GM11168 (cell line): ENCODE measurements around the gene ENTPD6.
"Not testable (repeated sequence)": the region's sequence is repeated elsewhere in the genome, so short reads cannot be mapped to it uniquely, and the experiment has no call there.

Experiments used
- in situ Hi-C: fragments of 300-500 bp; cut with MboI; formaldehyde crosslinking; loops from one replicate; pipeline ENCODE4 v1.12.0; 2022; ENCODE audit warnings: low sequenced_read_pairs; ENCODE audit not compliant: unreplicated experiment

Gene ENTPD6

DNA sequence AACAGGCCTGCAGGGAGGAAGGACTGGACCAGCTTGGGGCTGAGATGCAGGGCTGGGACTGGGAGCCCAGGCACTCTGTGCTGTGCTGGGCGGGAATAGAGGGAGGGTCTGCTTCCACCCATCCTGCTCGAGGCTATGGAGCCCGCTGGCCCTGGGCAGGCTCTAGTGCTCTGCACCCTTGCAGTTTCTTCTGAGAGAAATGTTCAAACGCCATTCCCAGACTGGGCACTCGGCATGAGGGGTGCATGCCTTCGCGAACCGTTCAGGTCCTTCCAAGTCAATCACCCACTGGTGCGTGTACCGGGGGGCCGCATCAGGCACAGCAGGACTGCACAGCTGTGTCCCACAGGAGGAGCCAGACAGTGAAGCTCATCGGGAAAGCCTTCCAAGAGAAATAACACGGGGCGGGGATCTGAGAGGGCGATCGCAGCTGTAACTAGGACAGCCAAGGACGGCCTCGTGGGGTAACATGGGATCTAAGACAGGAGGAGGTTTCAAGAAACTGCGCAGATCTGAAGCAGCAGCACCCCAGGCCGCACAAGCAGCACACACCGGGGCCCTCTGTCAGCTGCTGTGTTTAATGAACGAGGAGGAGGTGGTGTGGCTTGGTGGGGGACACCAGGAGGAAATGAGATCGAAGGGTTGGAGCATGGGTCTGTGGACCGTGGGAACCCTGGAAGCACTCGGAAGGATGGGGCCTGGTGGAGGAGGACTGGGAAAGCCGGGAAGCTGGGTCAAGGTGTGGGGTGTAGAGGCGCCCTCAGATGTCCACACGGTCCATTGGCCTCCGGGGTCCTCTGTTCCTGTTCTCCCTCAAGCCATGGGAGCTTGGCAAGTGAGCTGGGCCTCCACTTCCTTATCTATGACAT lies 26.3 kb downstream of the ENTPD6 start:
- in situ Hi-C loops: no loop called here

DNA sequence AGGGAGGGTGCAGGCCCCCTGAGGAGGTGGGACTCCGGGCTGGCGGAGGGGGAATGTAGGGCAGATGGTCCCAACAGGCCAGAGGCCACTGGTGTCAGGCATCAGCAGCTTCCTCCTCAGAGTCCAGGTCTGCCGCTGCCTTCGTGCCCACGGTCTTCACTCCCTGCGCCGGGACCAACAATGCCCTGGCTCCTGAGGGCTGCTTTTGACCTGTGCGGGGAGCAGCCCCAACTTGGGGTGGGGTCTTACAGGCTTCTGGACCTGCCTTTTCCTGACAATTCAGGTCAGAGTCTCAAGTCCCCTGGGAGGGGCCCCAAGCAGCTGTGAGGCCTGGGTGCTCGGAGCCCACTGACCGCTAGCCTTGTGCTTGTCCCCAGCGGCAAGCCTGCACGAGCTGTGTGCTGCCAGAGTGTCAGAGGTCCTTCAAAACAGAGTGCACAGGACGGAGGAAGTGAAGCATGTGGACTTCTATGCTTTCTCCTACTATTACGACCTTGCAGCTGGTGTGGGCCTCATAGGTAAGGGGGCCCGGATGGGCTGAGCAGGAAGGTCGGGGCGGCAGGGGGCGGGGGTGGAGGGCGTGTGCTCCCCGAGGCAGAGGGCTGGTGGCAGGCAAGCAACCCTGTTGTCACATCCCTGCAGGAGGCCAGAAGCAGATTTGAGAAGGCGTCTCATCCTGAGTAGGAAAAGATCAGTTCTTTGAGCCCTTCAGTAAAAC lies 27.1 kb downstream of the ENTPD6 start:
- in situ Hi-C loops: no loop called here

DNA sequence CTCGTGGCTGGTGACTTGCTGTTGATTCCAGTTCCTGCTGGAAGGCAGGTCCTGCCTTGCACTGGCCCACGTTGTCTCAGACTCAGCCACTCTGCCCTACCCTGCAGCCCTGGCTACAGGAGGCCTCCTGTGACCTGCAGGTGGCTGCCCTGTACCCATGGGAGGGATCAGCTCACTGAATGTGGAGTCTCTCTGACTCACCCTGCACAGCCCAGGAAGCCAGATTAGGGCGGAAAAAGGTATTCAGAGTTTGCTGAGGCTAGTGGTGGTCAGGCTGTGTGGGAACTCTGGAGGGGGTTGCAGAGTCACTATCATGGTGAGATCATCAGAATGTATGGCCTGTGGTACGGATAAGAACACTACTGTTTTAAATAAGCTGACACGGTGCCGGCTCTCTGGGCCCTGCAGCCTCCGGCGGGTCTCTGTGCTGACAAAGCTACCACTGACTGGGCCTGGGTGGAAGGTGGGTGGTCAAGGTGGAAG lies 27.7 kb downstream of the ENTPD6 start:
- in situ Hi-C loops: no loop called here

DNA sequence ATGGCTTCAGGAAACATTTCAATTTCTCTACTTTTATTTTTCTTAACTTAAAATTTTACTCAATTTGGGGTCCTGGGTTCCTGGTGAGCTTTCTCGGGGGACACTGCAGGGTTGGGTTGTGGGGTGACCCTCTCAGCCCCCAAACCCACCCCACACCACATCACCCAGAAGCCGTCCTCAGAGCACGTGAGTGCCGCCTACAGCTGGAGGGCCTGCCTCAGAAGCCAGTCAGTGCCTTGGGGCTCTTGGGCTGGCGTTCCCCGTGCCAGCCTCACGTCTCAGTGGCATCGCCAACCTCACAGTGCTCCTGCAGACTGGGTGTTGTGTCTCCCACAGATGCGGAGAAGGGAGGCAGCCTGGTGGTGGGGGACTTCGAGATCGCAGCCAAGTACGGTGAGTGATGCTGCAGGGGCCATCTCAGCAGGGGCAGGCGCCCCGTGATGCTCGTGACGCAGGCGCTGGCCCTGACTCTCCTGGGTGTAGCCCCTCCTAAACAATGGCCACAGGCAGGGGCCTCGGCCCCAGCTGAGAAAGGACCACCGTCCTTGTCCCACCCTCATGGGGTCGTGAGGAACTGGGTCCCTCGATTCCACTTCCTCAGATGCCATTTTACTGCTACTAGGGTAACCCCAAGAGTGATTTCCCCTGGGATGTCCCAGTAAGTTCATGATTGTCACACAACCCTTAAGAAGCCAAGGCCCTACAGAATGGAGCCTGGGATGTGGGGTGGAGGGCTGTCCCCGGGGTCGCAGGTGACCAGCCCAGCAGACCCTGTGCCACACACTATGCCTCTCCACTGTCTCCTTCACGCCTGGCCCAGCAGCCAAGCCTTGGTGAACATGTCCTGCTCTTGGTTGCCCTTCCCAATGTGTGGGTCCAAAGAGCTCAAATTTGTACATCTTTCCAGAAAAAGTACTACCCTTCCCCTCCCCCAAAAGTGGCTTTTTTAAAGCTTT lies 28.5 kb downstream of the ENTPD6 start:
- in situ Hi-C loops: no loop called here

DNA sequence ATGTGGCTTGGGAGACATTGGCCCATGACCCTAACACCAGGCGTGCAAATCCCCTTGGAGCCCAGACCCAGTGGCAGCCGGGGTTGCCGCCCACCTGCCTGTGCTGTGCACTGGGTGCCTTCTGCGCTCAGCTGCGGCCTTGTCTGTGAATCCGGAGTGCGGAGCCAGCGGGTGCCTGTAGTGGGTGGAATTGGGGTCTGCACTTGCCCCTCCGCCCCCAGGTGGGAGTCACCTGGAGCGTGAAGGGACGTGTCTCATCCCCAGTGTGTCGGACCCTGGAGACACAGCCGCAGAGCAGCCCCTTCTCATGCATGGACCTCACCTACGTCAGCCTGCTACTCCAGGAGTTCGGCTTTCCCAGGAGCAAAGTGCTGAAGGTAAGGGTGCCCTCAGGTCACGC lies 29.4 kb downstream of the ENTPD6 start:
- in situ Hi-C loops: no loop called here

DNA sequence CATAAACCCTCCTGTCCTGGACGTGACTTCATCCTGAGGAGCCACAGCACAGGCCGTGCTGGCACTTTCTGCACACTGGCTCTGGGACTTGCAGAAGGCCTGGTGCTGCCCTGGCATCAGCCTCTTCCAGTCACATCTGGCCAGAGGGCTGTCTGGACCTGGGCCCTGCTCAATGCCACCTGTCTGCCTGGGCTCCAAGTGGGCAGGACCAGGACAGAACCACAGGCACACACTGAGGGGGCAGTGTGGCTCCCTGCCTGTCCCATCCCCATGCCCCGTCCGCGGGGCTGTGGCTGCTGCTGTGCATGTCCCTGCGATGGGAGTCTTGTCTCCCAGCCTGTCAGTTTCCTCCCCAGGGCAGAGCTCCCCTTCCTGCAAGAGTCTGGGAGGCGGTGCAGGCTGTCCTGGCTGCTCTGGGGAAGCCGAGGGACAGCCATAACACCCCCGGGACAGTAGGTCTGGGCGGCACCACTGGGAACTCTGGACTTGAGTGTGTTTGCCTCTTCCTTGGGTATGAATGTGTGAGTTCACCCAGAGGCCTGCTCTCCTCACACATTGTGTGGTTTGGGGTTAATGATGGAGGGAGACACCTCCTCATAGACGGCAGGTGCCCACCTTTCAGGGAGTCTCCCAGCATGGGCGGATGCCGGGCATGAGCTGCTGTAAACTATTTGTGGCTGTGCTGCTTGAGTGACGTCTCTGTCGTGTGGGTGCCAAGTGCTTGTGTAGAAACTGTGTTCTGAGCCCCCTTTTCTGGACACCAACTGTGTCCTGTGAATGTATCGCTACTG lies 30.3 kb downstream of the ENTPD6 start:
- in situ Hi-C loops: no loop called here

DNA sequence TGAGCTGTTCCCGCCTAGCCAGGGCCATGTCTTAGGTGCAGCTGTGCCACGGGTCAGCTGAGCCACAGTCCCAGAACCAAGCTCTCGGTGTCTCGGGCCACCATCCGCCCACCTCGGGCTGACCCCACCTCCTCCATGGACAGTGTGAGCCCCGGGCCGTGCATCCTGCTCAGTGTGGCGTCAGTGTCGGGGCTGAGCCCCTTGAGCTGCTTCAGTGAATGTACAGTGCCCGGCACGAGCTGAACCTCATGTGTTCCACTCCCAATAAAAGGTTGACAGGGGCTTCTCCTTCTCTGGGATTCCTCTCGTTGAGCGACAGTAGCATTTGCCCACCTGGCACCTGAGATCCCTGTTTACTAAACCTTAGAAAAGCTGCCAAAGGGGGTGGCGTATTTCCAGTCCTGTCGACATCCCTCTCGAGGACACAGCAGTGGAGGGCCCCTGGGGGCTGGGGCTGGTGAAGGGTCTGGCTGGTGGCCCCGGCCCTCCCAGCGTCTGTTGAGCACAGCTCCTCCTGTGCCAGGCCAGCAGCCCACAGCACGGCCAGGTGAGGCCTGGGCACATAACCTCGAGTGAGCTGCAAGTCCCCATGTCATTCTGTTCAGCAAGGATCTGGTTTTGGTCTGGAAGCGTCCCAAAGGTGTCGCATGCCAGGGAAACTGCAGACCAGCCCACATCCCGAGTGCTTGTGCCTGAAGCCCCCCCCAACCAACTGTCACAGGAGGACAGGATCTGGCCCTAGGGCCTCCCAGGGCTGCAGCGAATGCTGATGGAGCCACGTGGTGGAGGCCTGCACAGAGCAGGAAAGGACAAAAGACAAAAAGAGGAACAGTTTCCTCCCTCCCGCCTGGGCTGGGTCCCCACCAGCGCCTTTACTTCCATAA lies 31.2 kb downstream of the ENTPD6 start:
- in situ Hi-C loops: no loop called here

DNA sequence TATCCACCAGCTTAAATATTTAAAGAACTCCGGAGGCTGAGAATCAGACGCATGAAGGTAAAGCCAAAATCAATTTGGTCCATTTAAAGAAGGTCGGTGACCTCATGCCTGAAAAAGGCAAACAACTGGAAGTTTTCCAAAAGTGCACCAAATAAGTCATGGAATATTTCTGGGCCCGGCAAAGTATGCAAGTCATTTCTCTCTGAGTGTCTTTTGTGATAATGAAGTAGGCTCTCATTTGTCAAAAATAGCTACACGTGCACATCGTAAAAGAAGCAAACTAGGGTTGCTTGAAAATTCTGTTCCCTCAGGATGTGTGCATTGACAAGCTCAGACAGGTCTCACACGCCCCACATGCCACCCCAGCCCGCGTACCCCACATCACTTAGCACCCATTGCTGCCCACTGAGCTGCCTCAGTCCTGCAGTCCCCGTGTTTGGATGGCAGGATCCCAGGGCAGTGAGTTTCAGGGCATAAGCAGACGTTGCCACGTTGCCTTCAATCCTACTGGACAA lies 31.9 kb downstream of the ENTPD6 start:
- in situ Hi-C loops: no loop called here

DNA sequence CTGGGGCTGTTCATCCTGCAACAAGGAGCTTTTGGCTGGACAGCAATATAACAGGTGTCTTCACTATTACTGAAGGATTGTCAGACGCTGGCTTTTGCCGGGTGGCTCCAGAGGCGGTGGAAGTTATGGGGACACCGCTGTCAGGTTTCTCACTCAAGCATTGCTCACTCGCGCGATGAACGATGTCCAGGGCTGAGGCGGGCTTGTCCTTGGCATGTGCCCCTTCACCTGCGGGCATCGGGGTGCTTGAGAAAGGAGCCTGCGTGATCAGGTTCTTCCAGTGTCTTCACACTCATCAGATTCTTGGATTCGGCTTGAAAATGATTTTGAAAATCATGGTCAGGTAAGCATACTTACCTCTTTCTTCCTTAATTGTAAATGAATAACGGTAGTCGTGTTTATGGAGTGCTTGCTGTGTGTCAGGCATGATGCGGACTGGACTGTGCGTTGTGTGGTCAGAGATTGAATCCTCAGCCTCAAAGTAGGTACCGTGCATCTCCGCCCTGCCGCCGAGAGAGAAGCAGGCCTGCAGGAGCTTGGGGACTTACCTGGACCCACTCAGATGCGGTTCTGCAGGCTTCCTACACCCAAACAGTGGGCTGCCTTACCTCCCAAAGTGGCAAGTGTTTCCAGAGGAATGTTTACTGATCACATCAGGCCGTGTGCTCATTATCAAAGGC lies 34.1 kb downstream of the ENTPD6 start:
- in situ Hi-C loops: no loop called here

DNA sequence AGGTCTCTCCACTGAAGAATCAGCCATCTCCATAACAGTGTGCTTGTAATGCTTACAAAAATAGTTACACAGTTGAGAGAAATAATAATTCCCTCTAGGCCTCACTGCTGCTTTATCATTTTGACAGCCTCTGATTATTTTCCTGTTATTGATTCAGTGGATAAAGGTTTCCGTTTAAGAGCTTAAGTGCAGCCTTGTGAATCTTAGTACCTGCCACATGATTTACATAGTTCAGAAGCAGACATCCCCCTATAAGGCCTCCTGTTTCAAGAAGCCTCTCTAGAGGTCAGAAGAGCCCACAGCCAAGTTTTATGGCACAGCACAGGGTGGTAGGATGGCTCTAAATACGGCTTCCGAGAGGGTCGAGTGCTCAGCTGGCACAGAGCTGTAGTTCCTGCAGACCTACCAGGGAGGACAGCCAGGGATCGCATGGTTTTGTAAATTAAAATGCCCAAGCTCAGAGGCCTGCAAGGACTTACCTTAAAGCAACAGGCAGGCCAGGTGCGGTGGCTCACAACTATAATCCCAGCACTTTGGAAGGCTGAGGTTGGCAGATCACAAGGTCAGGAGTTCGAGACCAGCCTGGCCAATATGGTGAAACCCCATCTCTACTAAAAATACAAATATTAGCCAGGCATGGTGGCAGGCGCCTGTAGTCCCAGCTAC lies 34.8 kb downstream of the ENTPD6 start:
- in situ Hi-C loops: no loop called here

DNA sequence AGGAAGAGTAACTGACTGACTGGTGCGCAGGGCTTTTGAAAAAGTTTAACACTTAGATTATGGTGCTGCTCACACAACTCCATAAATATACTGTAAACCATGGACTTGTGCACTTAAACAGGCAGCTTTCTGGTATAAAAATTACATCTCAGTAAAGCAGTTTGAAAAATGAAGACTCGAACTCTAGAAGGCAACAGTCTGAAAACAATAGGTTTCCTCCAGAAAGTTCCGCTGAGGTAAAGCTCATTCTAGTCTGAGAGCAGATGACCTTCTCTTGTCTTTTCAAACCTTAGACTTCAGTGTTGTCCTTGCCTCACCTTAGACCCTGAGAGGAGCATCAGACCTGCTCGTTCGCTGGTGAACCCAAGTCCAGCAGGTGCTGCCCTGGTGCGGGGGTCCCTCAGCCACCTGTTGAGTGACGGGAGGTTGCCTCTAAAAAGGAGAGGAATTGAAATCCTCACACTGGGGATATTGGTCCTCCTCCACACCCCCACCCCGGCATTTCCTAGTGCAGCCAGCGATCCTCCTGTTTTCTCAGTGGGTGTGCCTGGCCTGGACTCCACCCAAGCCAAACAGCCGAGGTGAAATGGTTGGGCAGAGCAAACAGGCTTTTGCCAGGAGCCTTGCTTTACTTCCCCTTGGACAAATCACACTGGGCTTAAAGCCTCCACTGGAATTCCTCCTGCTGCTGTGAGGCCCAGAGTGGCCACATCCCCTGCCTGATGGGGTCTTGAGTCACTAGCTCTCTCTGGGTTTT lies 37.7 kb downstream of the ENTPD6 start:
- in situ Hi-C loops: no loop called here

DNA sequence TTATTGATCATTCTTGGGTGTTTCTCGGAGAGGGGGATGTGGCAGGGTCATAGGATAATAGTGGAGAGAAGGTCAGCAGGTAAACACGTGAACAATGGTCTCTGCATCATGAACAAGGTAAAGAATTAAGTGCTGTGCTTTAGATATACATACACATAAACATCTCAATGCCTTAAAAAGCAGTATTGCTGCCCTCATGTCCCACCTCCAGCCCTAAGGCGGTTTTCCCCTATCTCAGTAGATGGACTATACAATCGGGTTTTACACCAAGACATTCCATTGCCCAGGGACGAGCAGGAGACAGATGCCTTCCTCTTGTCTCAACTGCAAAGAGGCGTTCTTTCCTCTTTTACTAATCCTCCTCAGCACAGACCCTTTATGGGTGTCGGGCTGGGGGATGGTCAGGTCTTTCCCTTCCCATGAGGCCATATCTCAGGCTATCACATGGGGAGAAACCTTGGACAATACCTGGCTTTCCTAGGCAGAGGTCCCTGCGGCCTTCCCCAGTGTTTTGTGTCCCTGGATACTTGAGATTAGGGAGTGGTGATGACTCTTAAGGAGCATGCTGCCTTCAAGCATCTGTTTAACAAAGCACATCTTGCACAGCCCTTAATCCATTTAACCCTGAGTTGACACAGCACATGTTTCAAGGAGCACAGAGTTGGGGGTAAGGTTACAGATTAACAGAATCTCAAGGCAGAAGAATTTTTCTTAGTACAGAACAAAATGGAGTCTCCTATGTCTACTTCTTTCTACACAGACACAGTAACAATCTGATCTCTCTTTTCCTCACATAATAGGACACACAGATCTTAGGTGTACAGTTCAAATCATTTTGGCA lies 38.7 kb downstream of the ENTPD6 start:
- in situ Hi-C loops: not testable (repeated sequence)

DNA sequence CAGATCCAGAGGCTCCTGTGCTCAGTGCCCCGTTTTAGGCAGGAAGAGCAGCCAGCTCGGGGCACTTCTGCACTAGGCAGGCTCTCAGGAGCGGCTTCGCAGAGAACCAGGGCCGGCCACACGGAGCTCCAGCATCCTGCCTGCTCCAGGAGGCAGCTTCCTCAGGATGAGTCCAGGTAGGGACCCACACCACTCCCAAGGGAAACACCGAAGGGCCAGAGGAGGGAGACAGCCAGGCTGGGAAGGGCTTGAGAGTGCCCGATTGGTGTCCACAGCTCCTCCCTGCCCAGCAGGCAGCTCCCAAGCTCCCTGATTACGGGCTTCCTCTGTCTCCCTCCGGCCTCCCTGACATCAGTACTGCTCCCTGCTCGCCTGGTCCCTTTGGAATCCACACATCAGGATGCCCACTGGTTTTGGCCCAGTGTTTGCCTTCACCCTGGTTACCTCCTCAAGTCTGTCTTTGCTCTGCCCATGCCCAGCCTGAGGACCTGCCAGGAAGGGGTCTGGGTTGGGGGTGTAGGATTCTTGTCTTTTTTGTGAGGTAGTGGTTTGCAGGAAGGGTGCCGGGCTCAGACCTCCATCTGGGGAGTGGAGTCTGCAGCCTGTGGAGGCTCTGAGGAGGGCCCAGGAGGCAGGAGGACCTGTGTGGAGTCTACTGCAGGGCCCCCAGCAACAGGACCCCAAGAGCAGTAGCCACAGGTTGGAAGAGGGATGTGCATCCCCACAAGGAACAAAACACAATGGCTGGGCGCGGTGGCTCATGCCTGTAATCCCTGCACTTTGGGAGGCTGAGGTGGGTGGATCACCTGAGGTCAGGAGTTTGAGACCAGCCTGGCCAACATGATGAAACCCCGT lies 41.2 kb downstream of the ENTPD6 start:
- in situ Hi-C loops: no loop called here

DNA sequence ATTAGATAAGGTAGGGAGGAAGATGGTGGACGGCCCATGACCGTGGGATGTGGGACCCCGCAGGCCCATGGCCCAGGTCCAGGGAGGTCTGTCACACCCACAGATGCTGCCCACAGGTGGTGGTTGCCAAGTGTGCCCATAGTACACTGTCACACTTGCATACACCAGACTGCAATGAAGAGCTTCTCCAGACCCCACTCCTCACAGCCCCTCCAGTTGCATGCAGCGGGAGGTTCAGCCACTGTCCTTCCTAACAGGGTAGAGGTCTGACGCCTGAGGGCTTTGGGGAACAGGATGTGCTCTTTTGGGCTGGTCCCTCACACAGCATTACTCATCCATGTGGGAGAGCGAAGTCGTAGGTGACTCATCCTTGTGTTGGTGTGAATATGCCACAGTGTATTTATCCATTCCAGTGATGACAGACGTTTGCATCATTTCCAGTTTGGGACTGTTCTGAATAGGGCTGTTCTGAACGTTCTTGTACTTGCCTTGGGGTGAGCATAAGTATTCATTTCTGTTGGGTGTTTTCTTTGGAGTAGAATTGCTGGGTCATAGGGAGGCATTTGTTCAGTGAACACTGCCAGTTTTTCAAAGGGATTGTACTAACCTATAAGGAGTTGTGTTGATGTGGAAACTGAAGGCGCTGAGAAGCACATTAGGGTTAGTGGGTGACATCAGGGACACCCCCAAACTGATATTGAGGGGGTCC lies 42.3 kb downstream of the ENTPD6 start:
- in situ Hi-C loops: no loop called here
